Measurements from ENCODE around the gene SYT1.

The SYT1 gene

GRCh38 chr12:78963439-78964227, 99.1 kb downstream of the SYT1 start:
- DNase-seq (ENCODE audit: low read depth), result no peak
- TF ChIP-seq POLR2A (IDR thresholded peaks at IDR 0.05; ENCODE audit: extremely low read depth, insufficient read length), result no peak
- TF ChIP-seq MYC (IDR thresholded peaks at IDR 0.05; ENCODE audit: low read depth, low read length), result no peak
- no peak for TF ChIP-seq CTCF (IDR thresholded peaks at IDR 0.05; ENCODE audit: low read depth, low read length)
- TF ChIP-seq, protein P1, sequence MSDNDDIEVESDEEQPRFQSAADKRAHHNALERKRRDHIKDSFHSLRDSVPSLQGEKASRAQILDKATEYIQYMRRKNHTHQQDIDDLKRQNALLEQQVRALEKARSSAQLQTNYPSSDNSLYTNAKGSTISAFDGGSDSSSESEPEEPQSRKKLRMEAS (IDR thresholded peaks at IDR 0.05; ENCODE audit: low read depth, low read length), result no peak
- H3K4me3 ChIP-seq (ENCODE audit: low read depth, low read length), result no peak overlapping the region

DNA sequence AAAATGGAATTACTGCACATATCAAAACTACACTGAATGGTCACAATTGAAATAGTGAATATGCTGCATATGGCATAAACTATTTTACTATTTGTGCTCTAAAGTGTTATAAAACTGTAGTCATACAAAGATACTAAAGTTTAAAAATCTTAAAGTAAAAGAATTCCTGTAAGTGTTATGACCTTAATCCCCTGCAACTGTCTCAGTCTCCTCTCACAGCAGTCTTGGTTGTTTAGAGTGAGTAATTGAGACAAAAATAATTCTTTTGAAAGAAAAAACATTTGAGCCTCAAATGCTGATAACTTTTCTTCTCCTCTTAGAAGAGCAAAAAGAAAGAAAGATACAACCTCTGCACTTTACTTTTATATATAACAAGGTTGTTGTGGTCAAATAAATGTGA, 99.9 kb downstream of the SYT1 start:
- DNase-seq (ENCODE audit: low read depth), result no peak
- H3K4me3 ChIP-seq (ENCODE audit: low read depth, low read length), result no peak overlapping the region
- TF ChIP-seq POLR2A (IDR thresholded peaks at IDR 0.05; ENCODE audit: extremely low read depth, insufficient read length) (no peak), MYC (IDR thresholded peaks at IDR 0.05; ENCODE audit: low read depth, low read length) (no peak), CTCF (IDR thresholded peaks at IDR 0.05; ENCODE audit: low read depth, low read length) (no peak)
- TF ChIP-seq, protein P1 (IDR thresholded peaks at IDR 0.05; ENCODE audit: low read depth, low read length), result no peak

GRCh38 chr12:78966062-78966461, 101.5 kb downstream of the SYT1 start:
- no peak overlapping the region for H3K4me3 ChIP-seq (ENCODE audit: low read depth, low read length)

GRCh38 chr12:78966926-78967325, 102.4 kb downstream of the SYT1 start:
- H3K4me3 ChIP-seq (ENCODE audit: low read depth, low read length), result no peak overlapping the region
- TF ChIP-seq POLR2A (IDR thresholded peaks at IDR 0.05; ENCODE audit: extremely low read depth, insufficient read length) (no peak), MYC (IDR thresholded peaks at IDR 0.05; ENCODE audit: low read depth, low read length) (no peak), CTCF (IDR thresholded peaks at IDR 0.05; ENCODE audit: low read depth, low read length) (no peak)
- TF ChIP-seq, protein P1 (IDR thresholded peaks at IDR 0.05; ENCODE audit: low read depth, low read length), result no peak
- no peak for DNase-seq (ENCODE audit: low read depth)

More at GRCh38 chr12:78966062-78966461, 101.5 kb downstream of the SYT1 start:
- no peak for DNase-seq (ENCODE audit: low read depth)
- TF ChIP-seq POLR2A (IDR thresholded peaks at IDR 0.05; ENCODE audit: extremely low read depth, insufficient read length), result no peak
- TF ChIP-seq, protein P1 (IDR thresholded peaks at IDR 0.05; ENCODE audit: low read depth, low read length), result no peak
- no peak for TF ChIP-seq MYC (IDR thresholded peaks at IDR 0.05; ENCODE audit: low read depth, low read length)
- TF ChIP-seq CTCF (IDR thresholded peaks at IDR 0.05; ENCODE audit: low read depth, low read length), result no peak

- no peak for TF ChIP-seq CTCF (IDR thresholded peaks at IDR 0.05; ENCODE audit: low read depth, low read length)
- no peak for TF ChIP-seq POLR2A (IDR thresholded peaks at IDR 0.05; ENCODE audit: extremely low read depth, insufficient read length)
- no peak for TF ChIP-seq MYC (IDR thresholded peaks at IDR 0.05; ENCODE audit: low read depth, low read length)
- TF ChIP-seq, protein P1 (IDR thresholded peaks at IDR 0.05; ENCODE audit: low read depth, low read length), result no peak
- no peak for DNase-seq (ENCODE audit: low read depth)
- H3K4me3 ChIP-seq (ENCODE audit: low read depth, low read length), result no peak overlapping the region
Measured at GRCh38 chr12:78968226-78968625, 103.7 kb downstream of the SYT1 start.
